PC-3 (cell line): ENCODE data around the gene RFX1.

Experiments
- CTCF ChIP-seq: fragments of 300-600 bp; sonication (generic); conservative IDR thresholded peaks from 2 replicates; pipeline ENCODE4 v1.5.1; 2017; ENCODE audit warnings: antibody characterized with exemption, low read depth, mild to moderate bottlenecking, low read length
- EZH2 ChIP-seq: fragments of 300-600 bp; sonication (generic); IDR thresholded peaks from one replicate; pipeline ENCODE4 v1.6.1; 2017; ENCODE audit warnings: antibody characterized with exemption, mild to moderate bottlenecking, low read length; ENCODE audit not compliant: unreplicated experiment
- EZH2phosphoT487 ChIP-seq: fragments of 300-600 bp; sonication (generic); IDR thresholded peaks from 2 replicates; pipeline ENCODE4 v1.6.1; 2018; ENCODE audit warnings: mild to moderate bottlenecking, antibody characterized with exemption, low read length, borderline replicate concordance

GRCh38 chr19:13962699-13963602, 43.2 kb downstream of the RFX1 start:
- no peak for TF ChIP-seq CTCF
- TF ChIP-seq EZH2, result no peak
- TF ChIP-seq EZH2phosphoT487, result no peak
